Effector CD4-positive, alpha-beta T cell (primary cell): ENCODE measurements around the gene GRAP2.

Source experiments
- DNase-seq: peaks from one replicate; pipeline ENCODE4 v3.0.0-alpha.2; 2020

GRAP2 gene

DNA sequence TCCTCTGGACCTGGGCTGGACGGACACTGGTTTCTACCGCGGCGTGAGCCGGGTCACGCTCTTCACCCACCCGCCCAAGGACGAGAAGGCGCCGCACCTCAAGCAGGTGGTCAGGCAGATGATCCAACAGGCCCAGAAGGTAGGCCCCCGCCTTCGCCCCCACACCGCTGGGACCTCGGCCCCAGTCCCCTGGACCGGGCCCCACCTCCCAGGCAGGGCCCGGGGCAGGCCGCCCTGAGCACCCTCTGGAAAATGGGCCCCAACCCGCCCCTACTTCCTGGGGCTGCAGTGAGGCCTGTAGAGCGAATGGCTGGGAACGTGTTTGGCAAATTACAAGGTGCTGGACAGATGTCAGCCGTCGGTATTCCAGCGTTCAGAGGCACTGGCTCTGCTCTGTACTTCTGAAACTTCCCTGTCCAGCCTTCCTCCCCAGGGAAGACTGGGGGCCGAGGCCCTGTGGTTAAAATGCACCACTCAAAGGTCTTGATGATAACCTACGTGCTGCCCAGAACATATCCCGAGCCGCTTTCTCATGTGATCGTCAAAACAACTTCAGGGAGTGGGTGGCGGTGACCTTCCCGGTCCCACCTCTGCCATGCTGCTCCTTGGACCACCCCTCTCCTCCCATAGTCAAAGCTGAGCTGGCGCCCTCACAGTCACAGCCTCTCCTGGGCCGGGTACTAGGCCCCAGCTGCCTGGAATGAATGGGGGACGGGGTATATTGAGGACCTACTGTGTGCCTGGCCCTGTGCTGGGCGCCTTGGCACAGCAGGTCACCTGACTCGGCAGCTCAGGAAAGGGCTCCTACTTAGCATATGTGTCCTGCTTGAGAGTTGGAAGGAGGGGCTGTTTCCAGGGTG is 94.7 kb downstream of the GRAP2 start:
- DNase-seq = no peak

DNA sequence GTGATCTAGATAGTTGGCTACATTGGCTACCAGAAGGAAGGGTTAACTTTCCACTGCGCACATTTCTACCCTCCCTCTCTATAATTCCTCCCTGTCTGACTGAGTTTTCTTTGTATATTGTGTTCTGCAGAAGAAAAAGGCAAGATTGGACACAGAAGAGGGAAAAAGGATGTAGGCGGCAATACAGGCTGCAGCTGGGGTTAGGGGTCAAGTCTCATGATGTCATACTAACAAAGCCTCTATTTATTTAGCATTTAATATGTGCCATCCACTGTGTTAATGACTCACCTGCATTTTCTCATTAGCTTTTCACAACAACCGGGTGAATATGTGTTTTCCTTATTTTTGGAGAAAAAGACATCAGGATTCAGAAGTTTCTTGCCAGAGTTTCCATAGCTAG is 95.8 kb downstream of the GRAP2 start:
- no peak for DNase-seq

DNA sequence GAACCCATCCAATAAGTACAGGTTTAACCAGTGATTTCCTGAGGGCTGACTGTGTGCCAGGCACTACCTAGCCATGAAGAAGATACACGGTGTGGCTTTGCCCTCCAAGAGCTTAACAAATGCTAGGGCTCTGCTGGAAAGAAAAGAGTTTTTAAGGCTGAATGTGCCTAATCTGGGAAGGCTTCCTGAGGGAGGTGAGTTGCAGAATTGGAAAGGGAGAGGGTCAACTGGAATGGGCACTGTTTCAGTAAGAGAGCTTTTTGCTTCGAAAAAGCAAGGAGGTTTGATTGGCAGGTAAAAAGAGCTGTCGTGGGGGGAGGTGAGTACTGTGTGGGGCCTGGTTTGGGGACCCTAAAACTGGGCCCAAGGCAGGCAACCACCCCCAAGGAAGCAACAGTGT is 96.5 kb downstream of the GRAP2 start:
- no peak for DNase-seq

DNA sequence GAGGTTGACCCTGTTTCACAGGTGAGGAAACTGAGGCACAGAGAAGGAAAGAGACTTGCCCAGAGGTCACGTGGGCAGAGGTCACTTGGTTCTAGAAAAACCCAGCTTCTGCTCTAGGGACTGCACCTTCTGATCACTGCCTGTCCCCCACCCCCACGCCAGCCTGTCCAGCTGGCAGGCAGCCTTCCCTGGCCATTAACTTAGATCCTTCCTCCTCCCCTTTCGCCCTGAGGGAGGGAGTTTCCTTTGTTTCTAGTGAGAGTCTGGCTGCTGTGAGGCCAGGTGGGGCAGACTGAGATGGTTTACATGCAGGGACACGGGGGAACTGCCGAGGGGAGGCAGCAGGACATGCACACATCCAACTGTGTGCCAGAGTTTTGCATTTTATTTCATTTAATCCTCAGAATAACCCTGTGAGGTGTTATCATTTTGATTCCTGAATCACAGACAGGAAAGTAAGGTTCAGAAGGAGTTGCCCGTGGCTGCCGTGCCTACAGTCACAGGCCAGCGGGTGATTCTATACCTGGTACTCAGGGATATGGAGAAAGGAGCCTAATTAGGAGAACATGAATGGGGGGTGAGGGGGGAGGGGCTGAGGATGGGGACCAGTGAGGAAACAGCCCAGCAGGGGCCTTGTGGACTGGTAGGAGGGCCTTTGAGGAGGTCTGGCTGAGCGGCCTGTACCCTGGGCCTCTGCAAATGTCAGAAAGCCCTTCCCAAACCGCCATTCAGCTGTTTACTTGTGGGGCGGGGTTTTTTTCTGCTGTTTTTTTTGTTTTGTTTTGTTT is 97.2 kb downstream of the GRAP2 start:
- DNase-seq = no peak

DNA sequence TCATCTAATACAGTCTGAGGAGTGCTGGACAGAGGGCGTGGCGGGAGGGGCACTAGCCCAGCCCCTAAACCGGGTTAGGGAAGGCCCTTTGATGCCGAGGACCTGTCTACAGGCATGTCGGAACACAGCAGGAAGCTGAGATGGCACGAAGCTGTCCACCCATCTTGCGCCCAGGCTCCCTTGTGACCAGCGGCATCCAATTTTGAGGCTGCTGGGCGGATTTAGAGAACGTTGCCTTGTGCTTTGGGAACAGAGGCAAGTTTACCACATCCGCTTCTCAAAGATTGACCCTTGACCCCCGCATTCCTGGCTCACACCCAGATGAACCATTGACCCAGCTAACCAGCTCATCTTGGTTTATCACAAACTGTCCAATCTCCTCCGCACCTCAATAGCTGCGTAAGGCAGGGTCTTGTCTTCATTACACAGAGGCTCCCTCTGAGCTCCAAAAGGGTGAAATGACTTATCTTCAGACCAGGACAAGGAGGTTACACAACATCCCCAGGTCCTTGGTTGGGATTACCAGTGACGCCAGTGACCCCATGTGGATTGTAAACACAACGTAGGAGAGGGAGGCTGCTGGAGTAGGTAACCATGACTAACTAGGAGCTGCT is 98.4 kb downstream of the GRAP2 start:
- no peak for DNase-seq

DNA sequence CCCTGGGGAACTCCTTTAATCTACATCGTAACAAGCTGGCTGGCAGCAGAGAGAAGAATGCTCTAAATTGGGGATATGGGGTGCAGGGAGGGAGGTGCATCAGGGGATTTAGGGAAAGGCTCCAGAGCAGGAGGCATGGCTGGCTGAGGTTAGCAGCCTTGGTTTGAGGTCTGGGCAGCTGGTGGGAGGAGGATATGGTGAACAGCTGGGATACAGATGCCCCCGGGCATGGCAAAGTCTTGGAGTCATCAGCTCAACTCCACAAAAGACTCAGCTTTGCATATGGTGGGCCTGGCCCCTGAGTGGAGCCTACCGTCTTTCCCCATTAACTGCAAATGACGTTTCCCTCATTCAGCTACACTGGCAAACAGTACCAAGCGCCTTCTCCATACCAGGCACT is 99.3 kb downstream of the GRAP2 start:
- no peak for DNase-seq

DNA sequence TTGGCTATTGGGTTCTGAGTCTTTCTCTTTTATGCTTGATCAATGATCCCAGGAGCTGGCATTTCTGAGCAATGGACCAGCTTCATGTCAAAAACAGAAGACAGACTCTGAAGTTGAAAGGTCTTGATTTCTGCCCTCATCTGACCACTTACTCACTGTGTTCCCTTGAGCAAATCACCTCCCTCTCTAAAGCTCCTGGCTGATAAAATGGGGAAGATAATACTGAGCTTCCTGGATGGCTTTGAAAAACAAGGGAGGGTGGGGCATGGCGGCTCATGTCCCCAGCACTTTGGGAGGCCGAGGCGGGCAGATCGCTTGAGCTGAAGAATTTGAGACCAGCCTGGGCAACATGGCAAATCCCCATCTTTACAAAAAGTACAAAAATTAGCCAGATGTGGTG is 100.2 kb downstream of the GRAP2 start:
- no peak for DNase-seq

DNA sequence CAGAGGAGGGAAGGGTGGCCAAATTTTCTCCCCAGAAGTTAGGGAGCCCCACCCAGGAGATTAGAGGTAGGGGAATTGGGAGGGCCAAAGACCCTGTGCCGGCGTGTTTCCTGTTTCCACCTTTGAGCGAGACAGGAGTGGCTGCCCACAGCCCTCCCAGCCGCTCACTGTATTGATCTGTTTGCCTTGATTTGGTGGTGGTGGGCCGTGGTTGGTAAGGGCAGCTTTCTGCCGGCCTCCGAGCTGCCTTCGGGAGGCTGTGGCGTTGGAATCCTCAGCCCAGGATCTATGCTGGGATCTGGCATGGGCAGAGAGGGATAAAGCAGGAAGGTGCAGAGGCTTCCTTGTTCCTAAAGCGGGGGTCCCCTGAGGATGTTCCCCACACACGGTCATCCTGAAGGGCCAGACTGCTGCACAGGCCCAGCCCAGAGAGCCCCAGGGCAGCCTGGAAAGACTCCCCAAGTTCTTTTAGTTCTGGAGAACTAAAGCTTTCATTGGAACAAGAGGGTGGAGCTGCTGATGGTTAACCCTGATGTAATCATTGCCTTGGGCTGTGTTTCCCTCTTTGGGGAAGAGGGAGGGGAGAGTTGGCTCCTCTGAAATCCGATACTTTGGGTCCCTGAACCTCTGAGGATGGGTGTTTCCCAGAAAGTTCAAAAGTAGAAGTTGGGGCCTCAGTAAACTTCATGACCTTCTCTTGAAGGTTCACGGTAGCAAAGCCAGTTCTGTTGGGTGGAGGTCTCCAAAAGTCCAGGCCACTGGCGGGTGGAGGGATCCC is 101.1 kb downstream of the GRAP2 start:
- no peak for DNase-seq

DNA sequence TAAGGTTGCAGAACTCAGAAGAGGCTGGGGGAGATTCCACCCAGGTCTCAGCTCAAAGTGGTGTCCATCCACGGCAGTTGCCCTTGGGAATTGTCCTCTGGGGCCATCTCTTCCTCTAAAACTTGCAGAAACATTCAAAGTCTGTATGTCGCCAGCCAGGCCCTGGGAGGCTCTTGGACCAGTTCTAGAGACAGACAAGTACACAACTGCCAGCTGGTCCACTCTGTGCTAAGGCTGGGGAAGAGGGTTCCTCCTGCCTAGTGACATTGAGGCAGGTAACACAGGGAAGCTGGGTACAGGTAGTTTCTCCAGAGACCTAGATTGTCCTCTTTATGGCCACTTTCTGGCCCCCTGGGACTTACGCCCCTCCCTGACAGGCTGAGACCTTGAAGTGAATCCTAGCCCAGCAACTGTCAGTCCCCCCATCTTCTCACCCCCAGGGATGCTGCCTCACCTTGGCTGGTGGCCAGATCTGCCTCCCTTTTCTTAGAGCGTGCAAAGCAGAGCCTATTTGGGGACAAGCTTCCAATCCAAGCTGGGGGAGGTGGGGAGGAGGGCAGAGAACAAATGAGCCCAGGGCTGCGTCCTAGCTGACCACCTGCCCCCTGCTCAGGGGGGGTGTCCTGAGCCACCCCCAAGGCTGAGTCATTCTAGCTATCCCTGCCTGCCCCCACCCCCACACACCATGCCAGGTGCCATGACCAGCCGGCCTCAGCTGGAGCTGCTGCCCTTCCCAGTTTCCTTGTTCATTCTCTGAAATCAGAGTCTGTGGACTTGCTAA is 102.2 kb downstream of the GRAP2 start:
- no peak for DNase-seq

DNA sequence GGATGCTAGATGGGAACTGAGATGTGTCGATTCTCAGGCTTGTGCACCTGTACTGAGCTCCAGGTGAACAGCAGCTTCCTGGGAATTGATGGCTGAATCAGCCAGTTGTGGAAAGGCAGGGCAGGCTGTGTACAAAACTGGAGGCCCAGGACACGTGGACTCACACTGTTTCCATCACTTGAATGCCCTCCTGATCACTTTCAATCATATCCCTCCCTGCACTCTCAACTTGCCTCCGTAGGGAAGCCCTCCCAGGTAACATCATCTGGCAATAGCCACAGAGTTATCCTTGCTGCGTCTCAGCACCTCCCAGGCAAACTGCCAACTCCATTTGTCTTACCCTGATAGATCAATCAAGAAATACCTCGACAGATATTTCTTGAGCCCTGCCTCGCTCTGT is 104.0 kb downstream of the GRAP2 start:
- DNase-seq = no peak

DNA sequence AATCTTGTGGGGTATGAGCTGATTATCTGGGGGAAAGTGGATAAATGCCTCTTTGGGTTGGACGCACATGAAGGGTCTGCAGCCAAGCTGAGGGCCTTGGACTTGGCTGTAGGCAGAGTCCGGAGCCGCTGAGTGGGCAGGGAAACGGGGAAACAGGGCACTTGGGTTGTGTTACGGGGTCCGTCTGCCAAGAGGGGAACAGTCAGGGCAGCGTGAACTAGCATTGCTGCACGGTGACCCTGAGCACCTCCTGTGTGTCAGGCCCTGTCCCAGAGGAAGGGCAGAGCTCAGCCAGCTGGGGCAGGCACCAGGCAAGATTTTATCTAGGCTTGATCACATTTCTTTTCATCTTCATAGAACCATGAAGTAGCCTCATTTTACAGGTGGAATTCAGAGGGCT is 105.8 kb downstream of the GRAP2 start:
- DNase-seq = no peak

DNA sequence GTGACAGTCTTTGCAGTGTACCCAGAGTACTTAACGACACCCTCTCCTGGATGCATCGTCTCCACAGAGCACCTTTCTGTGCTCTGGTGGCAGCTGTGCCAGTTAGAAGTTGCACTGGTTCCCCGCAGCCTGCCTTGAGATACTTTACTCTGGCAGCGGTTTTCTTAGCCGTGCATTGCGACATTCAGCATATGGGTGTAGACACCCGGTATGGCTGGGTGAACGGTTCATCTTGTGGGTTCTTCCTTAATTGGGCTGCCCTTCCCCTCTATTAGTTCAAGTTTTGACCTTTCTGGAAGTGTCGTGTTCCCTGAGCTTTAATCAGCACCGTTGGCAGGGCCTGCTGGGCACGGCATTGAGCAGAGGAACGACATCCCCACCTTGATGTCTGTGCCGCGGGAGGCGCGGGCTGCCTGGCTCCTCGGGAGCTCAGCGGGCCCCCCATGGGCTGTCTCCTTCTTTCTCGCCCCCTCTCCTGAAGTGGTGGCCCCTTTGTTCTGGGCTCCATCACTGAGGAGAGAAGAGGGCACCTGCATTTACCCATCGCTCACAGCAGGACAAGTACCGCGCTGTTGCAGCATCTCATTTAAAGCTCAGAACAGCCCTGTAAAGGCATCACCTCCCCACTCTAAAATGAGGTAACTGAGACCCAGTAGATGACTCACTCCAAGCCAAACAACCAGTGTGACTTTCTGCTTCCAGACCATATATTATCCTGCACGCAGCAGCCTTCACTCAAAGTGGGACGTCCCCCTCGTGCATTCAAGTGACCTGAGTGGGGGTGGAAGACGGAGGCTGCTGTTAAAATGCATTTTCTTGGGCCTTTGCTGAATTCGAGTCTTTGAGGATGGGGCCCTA is 107.2 kb downstream of the GRAP2 start:
- DNase-seq = no peak

DNA sequence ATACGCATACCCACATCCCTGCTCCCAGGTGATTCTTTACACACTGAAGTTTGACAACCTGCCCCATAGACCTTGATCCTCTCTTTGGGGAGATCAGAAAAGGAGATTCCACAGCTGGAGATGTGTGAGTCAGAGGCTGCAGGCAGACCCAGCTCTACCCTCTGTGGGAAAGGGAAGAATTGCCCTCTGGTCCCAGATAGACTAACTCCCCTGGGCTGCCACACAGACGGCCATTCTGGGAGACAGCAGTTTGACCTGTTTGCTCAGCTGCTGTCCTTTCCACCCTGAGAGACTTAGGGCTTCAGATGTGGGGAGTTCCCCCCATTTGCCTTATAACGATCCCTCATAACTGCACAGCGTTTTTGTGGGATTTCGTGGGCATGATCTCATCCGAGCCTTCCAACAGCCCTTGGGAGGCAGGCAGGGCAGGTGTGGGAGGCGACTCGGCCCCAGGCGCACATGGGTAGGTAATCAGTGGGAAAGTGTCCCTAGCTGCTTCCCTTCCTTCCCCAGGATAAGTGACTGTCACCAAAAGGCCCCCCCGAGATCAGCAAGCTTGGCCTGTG is 107.9 kb downstream of the GRAP2 start:
- no peak for DNase-seq

DNA sequence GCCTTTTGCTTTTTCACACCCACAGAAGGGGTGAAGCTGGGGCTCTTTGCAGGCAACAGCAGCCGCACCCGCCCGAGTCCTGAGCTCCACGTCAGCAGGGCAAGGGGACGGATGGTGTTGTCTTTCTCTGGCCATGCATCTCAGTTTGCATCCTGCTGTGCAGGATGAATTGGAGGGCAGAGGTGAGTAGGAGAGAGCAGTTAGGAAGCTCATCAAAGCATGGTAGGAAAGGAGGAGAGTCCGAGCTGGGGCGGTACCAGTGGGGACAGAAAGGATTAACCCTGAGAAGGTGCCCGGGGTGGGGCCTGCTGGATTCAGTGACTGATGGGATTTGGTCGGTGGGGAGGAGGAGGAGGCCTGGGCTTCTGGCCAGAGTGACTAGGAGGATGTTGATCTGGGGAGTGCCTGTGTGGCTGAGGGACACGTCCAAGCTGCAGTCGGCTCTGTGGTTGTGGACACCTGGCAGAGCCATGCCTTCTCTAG is 108.4 kb downstream of the GRAP2 start:
- no peak for DNase-seq

DNA sequence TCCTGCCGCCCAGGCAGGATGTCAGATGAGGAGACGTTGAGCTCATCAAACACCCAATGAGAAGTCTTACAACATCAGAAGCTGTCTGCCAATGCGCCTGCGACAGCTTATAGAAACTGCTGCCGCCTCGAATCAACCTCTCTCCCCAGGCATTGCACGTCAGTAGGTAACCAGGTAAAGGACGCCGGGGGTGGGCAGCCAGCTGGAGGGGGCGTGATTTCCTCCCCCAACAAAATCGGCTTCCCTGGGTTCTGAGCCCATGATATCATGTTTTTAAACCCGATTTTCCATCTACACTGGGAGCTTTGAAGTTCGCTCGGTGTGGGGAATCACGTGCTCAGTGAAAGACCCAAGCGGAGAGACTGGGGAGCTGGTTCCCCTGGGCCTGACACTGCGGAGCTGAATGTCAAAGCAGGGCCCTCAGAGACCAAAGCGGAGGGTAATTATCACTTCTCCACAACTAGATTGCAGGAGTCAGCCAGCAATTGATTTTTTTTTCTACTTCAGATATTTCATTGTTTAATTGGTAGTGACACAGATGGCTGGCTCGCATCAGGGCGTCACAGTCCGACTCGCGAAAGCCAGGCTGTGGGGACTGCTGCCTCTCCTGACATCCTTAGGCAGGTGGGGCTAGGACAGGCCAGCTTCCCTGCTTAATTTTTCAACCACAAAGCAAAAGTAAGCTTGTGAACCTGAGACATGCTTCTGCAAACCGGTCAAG is 109.2 kb downstream of the GRAP2 start:
- no peak for DNase-seq

DNA sequence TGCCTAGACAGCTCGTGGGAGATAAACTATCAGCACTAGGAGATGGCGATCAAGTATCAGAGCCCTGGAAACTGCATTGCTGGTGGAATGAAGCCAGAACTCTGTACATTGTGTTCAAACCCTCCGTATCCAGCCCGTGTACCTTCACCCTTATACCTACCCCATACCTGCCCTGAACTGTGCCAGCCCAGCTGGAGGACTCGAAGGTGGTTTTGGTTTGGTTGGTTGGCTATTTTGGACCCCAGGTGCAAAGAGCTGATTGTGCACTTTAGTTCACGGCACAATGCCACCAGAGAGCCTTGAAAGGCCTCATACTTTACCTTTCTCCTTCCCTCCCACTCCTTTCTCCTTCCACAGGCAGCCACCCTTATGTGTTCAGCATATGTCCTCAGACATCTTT is 109.9 kb downstream of the GRAP2 start:
- no peak for DNase-seq

DNA sequence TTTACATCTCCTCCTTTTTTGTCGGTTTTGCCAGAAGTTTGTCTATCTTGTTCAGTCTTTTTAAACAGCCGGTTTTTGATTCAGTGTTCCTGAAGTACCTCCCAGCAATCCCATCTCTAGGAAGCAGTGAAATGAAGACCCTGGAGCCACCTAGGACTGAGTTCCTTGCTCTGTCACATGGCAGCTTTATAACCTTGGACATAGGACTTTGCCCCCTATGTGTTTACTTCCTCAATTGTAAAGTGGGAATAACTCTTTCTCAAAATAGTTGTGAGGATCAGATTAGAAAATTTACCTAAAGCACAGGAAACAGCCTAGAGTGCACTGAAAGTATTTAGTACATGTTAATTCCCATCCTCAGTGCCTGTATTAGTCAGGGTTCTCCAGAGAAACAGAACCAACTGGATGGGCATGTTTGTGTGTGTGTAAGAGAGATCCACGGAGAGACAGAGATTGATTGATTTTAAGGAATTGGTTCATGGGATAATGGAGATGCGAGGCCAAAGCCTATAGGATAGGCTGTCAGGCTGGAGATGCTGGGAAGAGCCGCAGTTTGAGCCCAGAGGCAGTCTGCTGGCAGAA is 113.9 kb downstream of the GRAP2 start:
- DNase-seq = no peak

DNA sequence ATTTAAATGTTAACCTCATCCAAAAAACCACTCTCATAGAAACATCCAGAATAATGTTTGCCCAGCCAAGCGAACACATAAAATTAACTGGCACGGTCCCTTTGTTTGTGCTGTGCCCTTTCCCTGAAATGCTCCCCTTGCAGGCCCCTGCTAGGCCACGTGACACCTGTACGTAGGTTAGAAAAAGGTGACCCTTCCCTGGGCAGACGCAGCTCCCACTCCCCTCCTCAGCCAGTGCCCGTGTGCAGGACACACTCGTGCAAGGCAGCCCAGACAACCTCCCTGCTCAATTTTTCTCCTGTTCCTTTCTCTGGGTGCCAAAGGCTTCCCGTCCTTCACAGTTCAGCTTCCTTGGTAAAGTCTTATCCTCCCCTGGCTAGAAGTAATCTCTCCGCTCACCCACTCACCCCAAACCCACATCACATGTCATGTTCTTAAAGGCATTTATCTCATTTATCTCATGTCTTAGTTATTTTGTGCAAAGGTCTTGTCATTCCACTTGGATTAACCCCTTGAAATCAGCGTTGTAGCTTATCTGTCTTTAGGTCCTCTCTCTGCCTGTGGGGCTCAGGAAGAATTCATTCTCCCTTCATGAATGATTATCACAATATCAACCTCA is 114.6 kb downstream of the GRAP2 start:
- no peak for DNase-seq

DNA sequence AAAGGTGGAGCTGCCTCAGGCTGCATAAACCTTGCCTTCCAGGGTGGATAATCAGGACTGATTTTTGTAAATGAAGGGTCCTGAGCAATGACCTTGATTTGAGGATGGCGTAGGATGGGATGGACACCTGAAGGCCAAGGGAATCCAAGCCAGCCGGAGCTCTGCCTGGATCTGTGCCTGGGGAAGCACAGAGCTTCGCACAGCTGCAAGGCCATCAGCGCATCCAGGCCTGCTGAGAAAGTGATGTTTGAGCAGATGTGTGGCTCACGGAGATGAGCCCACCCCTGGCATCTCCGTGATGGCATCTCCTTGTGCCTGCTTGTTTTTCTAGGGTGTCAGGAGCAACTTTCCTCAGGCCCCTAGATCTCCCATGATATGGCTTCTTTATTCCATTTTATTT is 117.2 kb downstream of the GRAP2 start:
- DNase-seq = no peak
